Measurements from ENCODE around the gene EIF4G3.
"Not testable (repeated sequence)": the region's sequence is repeated elsewhere in the genome, so short reads cannot be mapped to it uniquely, and the experiment has no call there.

The EIF4G3 gene

DNA sequence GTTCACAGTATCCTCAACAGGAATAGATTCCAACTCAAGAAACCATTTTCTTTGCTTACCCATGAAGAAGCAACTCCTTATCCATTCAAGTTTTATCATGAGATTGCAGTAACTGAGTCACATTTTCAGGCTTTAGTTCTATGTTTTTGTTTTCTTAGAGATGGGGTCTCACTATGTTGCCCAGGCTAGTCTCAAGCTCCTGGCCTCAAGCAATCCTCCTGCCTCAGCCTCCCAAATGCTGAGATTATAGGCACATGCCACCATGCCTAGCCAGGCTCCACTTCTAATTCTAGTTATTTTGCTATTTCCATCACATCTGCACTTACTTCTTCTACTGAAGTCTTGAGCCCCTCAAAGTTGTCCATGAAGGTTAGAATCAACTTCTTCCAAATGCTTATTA is 246.3 kb downstream of the EIF4G3 start:
- H3K27ac ChIP-seq: no peak overlapping the region
- ChIA-PET CTCF (interaction anchor here (0.7 kb wide), 1 partner anchor 415 kb away, joined by 3 read pairs; no protein-coding TSS in a partner anchor), POLR2A (ENCODE audit: low non-redundant PET) (no interaction called here)
- TF ChIP-seq, protein P1, sequence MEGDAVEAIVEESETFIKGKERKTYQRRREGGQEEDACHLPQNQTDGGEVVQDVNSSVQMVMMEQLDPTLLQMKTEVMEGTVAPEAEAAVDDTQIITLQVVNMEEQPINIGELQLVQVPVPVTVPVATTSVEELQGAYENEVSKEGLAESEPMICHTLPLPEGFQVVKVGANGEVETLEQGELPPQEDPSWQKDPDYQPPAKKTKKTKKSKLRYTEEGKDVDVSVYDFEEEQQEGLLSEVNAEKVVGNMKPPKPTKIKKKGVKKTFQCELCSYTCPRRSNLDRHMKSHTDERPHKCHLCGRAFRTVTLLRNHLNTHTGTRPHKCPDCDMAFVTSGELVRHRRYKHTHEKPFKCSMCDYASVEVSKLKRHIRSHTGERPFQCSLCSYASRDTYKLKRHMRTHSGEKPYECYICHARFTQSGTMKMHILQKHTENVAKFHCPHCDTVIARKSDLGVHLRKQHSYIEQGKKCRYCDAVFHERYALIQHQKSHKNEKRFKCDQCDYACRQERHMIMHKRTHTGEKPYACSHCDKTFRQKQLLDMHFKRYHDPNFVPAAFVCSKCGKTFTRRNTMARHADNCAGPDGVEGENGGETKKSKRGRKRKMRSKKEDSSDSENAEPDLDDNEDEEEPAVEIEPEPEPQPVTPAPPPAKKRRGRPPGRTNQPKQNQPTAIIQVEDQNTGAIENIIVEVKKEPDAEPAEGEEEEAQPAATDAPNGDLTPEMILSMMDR (conservative IDR thresholded peaks at IDR 0.05; ENCODE audit: low read depth): no peak
- no peak for DNase-seq (ENCODE audit: low spot score)

DNA sequence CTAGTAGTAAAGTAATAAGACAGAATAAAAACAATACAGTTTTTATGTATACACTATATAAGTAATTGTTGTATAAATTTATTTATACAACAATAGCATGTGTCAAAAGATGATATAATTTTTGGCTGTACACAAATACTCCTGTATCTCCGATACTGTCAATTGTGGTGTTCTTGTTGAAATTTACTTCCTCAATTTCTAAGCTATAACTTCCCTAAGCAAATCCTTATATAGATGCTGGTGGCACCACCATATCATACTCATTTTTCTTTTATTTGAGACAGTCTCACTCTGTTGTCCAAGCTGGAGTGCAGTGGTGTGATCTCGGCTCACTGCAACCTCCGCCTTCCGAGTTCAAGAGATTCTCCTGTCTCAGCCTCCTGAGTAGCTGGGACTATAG is 248.6 kb downstream of the EIF4G3 start:
- ChIA-PET CTCF (interaction anchor here (0.6 kb wide), 1 partner anchor 16 kb away, joined by 3 read pairs; no protein-coding TSS in a partner anchor), POLR2A (ENCODE audit: low non-redundant PET) (no interaction called here)
- TF ChIP-seq, protein P1 (conservative IDR thresholded peaks at IDR 0.05; ENCODE audit: low read depth): no peak
- no peak for DNase-seq (ENCODE audit: low spot score)
- no peak overlapping the region for H3K27ac ChIP-seq

DNA sequence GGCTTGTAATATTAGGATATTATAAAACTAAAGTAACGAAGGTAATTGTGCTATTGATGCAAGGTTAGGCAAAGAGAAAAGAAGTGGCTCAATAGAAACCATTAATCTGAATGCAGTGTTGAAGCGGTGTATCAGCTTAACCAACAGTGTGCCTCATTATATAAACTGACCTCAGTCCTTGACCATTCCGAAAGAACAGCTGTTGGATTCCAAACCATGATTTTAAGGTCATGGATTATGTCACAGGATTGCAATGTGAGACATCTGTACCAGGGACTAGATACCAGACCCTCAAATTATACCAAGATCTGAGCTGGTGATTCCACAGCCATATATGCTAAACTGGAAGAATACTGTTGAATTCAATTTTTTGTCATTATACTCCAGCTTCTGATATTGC is 255.4 kb downstream of the EIF4G3 start:
- CTCF ChIA-PET: no interaction called here
- DNase-seq (ENCODE audit: low spot score): no peak
- POLR2A ChIA-PET (ENCODE audit: low non-redundant PET): interaction anchor here (0.5 kb wide), 1 partner anchor 162 kb away, joined by 3 read pairs; no protein-coding TSS in a partner anchor
- H3K27ac ChIP-seq: no peak overlapping the region
- TF ChIP-seq, protein P1 (conservative IDR thresholded peaks at IDR 0.05; ENCODE audit: low read depth): no peak

DNA sequence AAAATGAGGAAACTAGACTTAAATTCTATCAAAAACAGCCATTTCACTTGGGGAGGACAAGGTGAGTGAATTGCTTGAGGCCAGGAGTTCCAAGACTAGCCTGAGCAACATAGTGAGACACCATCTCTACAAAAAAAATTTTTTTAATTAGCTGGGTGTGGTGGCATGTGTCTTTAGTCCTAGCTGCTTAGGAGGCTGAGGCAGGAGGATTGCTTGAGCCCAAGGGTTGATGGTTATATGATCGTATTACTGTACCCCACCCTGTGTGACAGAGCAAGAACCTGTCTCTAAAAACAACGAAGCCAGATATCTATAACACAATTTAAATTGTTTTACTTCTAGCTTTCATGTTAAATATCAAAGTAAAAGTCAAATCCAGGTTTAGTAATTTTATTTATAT is 263.5 kb downstream of the EIF4G3 start:
- DNase-seq (ENCODE audit: low spot score): no peak
- no peak overlapping the region for H3K27ac ChIP-seq
- ChIA-PET POLR2A (ENCODE audit: low non-redundant PET) (no interaction called here), CTCF (no interaction called here)
- TF ChIP-seq, protein P1 (conservative IDR thresholded peaks at IDR 0.05; ENCODE audit: low read depth): no peak

DNA sequence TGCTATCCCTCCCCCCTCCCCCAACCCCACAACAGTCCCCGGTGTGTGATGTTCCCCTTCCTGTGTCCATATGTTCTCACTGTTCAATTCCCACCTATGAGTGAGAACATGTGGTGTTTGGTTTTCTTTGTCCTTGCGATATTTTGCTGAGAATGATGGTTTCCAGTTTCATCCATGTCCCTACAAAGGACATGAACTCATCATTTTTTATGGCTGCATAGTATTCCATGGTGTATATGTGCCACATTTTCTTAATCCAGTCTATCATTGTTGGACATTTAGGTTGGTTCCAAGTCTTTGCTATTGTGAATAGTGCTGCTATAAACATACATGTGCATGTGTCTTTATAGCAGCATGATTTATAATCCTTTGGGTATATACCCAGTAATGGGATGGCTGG is 269.2 kb downstream of the EIF4G3 start:
- POLR2A ChIA-PET (ENCODE audit: low non-redundant PET): not testable (repeated sequence)

DNA sequence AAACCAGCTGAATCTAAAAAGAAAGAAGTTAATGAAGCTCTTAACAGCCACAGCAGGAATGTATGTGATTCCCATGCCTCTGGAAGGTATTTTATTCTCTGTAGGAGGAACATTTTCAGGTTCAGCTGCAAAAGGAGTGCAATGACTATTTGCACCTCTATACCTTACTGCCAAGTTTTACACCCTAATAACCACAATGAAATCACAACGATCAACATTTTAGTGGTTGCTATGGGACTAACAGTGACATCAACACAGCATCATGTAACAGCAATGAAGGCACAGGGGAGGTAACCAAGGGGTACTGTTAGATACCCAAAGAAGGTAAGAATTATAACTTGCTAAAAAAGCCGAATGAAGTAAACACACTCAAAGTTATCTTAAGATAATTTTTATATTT is 273.3 kb downstream of the EIF4G3 start:
- peak; percentile 9 for DNase-seq (ENCODE audit: low spot score)

More for the DNA sequence above, 269.2 kb downstream of the EIF4G3 start:
- H3K27ac ChIP-seq; DNase-seq (ENCODE audit: low spot score); CTCF ChIA-PET: not testable (repeated sequence)

DNA sequence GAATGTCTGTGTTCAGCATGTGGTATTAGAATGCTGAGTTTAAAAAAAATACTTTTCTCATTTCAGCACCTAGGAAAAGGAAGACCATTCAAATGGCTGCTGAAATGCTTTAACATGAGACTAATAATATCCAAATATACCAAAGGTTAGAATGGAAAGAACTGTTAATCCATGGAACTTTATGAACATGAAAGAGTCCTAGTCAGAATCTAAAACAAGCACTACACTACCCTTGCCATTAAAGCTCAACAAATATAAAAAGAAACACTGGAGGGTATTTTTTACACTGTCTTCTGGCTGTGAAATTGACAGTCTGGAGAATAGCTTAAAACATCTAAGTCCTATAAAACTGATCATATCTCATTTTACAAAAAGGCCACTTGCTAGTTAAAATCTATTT is 276.6 kb downstream of the EIF4G3 start:
- DNase-seq (ENCODE audit: low spot score): no peak
- TF ChIP-seq, protein P1 (conservative IDR thresholded peaks at IDR 0.05; ENCODE audit: low read depth): no peak
- ChIA-PET POLR2A (ENCODE audit: low non-redundant PET) (no interaction called here), CTCF (interaction anchor here (0.6 kb wide), 1 partner anchor 551 kb away, joined by 3 read pairs; no protein-coding TSS in a partner anchor)
- no peak overlapping the region for H3K27ac ChIP-seq

More for the DNA sequence above, 273.3 kb downstream of the EIF4G3 start:
- TF ChIP-seq, protein P1 (conservative IDR thresholded peaks at IDR 0.05; ENCODE audit: low read depth): no peak
- H3K27ac ChIP-seq: no peak overlapping the region
- ChIA-PET CTCF (interaction anchor here (0.5 to 0.7 kb wide), 3 partner anchors 8 to 160 kb away, joined by 3 to 5 read pairs (median 3); no protein-coding TSS in a partner anchor), POLR2A (ENCODE audit: low non-redundant PET) (interaction anchor here (0.5 kb wide), 1 partner anchor 12 kb away, joined by 3 read pairs; no protein-coding TSS in a partner anchor)
